ENCODE results near the gene KCNC3.

DNA sequence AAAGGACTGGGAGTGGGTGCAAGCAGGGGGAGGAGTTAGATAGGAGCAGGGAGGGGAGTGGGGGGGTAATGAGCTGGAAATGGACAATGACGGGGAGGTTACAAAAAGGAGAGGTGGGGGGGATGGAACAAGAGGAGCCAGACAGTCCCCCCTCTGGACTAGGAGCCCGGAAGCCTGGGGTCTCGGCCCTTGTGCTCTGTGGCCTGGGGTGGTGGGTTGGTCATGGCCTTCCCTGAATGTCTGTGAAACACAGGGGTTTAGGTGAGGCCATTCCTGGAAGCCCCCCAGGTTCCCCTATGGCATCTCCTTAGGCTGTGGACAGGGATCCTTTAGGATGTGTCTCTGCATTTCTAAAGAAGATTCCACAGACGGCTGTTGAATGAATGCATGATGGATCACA is 12.1 kb downstream of the KCNC3 start:
- TF ChIP-seq, protein P1, sequence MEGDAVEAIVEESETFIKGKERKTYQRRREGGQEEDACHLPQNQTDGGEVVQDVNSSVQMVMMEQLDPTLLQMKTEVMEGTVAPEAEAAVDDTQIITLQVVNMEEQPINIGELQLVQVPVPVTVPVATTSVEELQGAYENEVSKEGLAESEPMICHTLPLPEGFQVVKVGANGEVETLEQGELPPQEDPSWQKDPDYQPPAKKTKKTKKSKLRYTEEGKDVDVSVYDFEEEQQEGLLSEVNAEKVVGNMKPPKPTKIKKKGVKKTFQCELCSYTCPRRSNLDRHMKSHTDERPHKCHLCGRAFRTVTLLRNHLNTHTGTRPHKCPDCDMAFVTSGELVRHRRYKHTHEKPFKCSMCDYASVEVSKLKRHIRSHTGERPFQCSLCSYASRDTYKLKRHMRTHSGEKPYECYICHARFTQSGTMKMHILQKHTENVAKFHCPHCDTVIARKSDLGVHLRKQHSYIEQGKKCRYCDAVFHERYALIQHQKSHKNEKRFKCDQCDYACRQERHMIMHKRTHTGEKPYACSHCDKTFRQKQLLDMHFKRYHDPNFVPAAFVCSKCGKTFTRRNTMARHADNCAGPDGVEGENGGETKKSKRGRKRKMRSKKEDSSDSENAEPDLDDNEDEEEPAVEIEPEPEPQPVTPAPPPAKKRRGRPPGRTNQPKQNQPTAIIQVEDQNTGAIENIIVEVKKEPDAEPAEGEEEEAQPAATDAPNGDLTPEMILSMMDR (IDR thresholded peaks at IDR 0.05; ENCODE audit: low read depth, low read length, missing input control) = no peak
- no peak for TF ChIP-seq TAF1 (conservative IDR thresholded peaks at IDR 0.05)
- TF ChIP-seq, protein P2, sequence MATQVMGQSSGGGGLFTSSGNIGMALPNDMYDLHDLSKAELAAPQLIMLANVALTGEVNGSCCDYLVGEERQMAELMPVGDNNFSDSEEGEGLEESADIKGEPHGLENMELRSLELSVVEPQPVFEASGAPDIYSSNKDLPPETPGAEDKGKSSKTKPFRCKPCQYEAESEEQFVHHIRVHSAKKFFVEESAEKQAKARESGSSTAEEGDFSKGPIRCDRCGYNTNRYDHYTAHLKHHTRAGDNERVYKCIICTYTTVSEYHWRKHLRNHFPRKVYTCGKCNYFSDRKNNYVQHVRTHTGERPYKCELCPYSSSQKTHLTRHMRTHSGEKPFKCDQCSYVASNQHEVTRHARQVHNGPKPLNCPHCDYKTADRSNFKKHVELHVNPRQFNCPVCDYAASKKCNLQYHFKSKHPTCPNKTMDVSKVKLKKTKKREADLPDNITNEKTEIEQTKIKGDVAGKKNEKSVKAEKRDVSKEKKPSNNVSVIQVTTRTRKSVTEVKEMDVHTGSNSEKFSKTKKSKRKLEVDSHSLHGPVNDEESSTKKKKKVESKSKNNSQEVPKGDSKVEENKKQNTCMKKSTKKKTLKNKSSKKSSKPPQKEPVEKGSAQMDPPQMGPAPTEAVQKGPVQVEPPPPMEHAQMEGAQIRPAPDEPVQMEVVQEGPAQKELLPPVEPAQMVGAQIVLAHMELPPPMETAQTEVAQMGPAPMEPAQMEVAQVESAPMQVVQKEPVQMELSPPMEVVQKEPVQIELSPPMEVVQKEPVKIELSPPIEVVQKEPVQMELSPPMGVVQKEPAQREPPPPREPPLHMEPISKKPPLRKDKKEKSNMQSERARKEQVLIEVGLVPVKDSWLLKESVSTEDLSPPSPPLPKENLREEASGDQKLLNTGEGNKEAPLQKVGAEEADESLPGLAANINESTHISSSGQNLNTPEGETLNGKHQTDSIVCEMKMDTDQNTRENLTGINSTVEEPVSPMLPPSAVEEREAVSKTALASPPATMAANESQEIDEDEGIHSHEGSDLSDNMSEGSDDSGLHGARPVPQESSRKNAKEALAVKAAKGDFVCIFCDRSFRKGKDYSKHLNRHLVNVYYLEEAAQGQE (IDR thresholded peaks at IDR 0.05) = no peak
- no peak for TF ChIP-seq NR2F2 (IDR thresholded peaks at IDR 0.05)
- TF ChIP-seq RAD21 (IDR thresholded peaks at IDR 0.05) = no peak
- TF ChIP-seq MAX (IDR thresholded peaks at IDR 0.05) = no peak
- TF ChIP-seq SP1 (IDR thresholded peaks at IDR 0.05) = no peak
